ENCODE data around the gene IL37.
A peak's percentile ranks its signal among the peaks of the same experiment; 100 is the strongest.

- TF ChIP-seq TAF1 (IDR thresholded peaks at IDR 0.05; ENCODE audit: low read depth, low read length) (no peak), POLR2A (IDR thresholded peaks at IDR 0.05; ENCODE audit: low read depth, low read length) (no peak), POLR2AphosphoS5 (IDR thresholded peaks at IDR 0.05; ENCODE audit: low read depth, low read length) (0 out of 2 replicates have a peak, but pooled peaks have one; percentile 20), SPI1 (IDR thresholded peaks at IDR 0.05; ENCODE audit: low read depth, low read length) (peak; percentile 49; the same call in 1 of the 2 replicates)
Observed at GRCh38 chr2:112881217-112881985, 29.6 kb upstream of the IL37 start.
